Measurements from ENCODE around the gene KCNK5. TPM values are rescaled to one million over a fixed set of nuclear protein-coding genes. Genes with fewer than 3 reads are reported as not detected.

KCNK5 gene
- total and polyA plus RNA-seq, 2 of the 8 experiments (the other 6 are each of a cell fraction or from before 2014, with no cell fraction given): 20.9 to 44.3 TPM

GRCh38 chr6:39204646-39205244 is 24.5 kb downstream of the KCNK5 start (continued):
- TF ChIP-seq POLR2A (IDR thresholded peaks at IDR 0.05; ENCODE audit: control extremely low read depth in 1 of 2, low read depth in 2 of 2, low read length in 2 of 2) (peak in 1 of 2 experiments; percentile 22; a peak in 1 of 3 replicates), SIN3A (conservative IDR thresholded peaks at IDR 0.05 in 1 of 2, IDR thresholded peaks at IDR 0.05 in 1 of 2; ENCODE audit: low read depth in 1 of 2, low read length in 2 of 2) (0 out of 4 replicates have a peak, but pooled peaks of 1 of the 2 experiments have one; percentile 52), SP1 (IDR thresholded peaks at IDR 0.05; ENCODE audit: low read depth, low read length) (no peak), TEAD4 (IDR thresholded peaks at IDR 0.05; ENCODE audit: low read depth, low read length) (peak; percentile 63; the same call in 1 of the 2 replicates), RBBP5 (IDR thresholded peaks at IDR 0.05; ENCODE audit: borderline replicate concordance, low read depth, low read length) (no peak), RAD21 (IDR thresholded peaks at IDR 0.05 in 1 of 2, conservative IDR thresholded peaks at IDR 0.05 in 1 of 2; ENCODE audit: low read depth in 2 of 2, low read length in 2 of 2) (peak; percentile 1 to 22; a peak in 1 of 4 replicates), USF2 (IDR thresholded peaks at IDR 0.05; ENCODE audit: low read length) (0 out of 2 replicates have a peak, but pooled peaks have one; percentile 14), MAX (IDR thresholded peaks at IDR 0.05) (peak; percentile 37; the same call in 1 of the 2 replicates), TAF1 (IDR thresholded peaks at IDR 0.05; ENCODE audit: low read depth, low read length) (peak; percentile 55; the same call in 1 of the 2 replicates), CREB1 (IDR thresholded peaks at IDR 0.05) (0 out of 2 replicates have a peak, but pooled peaks have one; percentile 20), ZNF274 (IDR thresholded peaks at IDR 0.05; ENCODE audit: borderline replicate concordance, extremely low read depth, low read length) (no peak)
